Cardiac fibroblast (primary cell): ENCODE results near the gene STK32C.
"Not testable (repeated sequence)": the region's sequence is repeated elsewhere in the genome, so short reads cannot be mapped to it uniquely, and the experiment has no call there.

Source experiments
- DNase-seq, 2 donors: peaks; one replicate each; pipeline versions ENCODE4 v3.0.0 to v3.0.0-alpha.2; 2010; ENCODE audit warnings: low read depth in 2 of 2
- H3K4me3 ChIP-seq, 2 donors: replicated peaks in 1 of 2; 1 replicate in 1 of 2; 2 replicates in 1 of 2; pipeline ENCODE4 v1.5.1; 2011; ENCODE audit warnings: low read depth in 2 of 2, low read length in 2 of 2, mild to moderate bottlenecking in 2 of 2, moderate library complexity in 1 of 2
- TF ChIP-seq, protein P1 (sequence below): IDR thresholded peaks from one replicate; pipeline ENCODE4 v1.5.1; 2011; ENCODE audit warnings: low read depth, mild to moderate bottlenecking, low read length, inconsistent platforms

STK32C gene

GRCh38 chr10:132223156-132223590 lies 84.6 kb downstream of the STK32C start:
- peak; percentile 81 to 85 for DNase-seq
- no peak overlapping the region for H3K4me3 ChIP-seq
- TF ChIP-seq, protein P1, sequence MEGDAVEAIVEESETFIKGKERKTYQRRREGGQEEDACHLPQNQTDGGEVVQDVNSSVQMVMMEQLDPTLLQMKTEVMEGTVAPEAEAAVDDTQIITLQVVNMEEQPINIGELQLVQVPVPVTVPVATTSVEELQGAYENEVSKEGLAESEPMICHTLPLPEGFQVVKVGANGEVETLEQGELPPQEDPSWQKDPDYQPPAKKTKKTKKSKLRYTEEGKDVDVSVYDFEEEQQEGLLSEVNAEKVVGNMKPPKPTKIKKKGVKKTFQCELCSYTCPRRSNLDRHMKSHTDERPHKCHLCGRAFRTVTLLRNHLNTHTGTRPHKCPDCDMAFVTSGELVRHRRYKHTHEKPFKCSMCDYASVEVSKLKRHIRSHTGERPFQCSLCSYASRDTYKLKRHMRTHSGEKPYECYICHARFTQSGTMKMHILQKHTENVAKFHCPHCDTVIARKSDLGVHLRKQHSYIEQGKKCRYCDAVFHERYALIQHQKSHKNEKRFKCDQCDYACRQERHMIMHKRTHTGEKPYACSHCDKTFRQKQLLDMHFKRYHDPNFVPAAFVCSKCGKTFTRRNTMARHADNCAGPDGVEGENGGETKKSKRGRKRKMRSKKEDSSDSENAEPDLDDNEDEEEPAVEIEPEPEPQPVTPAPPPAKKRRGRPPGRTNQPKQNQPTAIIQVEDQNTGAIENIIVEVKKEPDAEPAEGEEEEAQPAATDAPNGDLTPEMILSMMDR: peak; percentile 100

GRCh38 chr10:132222726-132223125 lies 85.0 kb downstream of the STK32C start:
- TF ChIP-seq, protein P1: no peak
- no peak for DNase-seq
- H3K4me3 ChIP-seq: no peak overlapping the region

- H3K4me3 ChIP-seq, DNase-seq: not testable (repeated sequence)
Observed at GRCh38 chr10:132220996-132221395, 86.8 kb downstream of the STK32C start.

DNA sequence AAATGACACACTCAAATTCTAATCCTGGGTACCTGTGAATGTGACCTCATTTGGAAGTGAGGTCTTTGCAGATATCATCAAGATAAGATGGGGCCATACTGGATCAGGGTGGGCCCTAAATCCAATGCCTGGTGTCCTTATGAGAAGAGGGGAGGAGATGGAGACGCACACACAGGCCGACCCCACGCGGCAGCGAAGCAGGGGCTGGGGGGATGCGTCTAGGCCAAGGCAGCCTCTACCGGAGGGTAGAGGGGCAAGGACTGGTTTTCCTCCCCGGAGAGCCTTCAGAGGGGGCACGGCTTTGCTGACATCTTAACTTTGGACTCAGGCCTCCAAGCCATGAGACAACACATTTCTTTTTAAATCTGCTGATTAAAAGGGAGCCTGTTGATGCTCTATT lies 87.7 kb downstream of the STK32C start:
- no peak overlapping the region for H3K4me3 ChIP-seq
- TF ChIP-seq, protein P1: no peak
- no peak for DNase-seq

DNA sequence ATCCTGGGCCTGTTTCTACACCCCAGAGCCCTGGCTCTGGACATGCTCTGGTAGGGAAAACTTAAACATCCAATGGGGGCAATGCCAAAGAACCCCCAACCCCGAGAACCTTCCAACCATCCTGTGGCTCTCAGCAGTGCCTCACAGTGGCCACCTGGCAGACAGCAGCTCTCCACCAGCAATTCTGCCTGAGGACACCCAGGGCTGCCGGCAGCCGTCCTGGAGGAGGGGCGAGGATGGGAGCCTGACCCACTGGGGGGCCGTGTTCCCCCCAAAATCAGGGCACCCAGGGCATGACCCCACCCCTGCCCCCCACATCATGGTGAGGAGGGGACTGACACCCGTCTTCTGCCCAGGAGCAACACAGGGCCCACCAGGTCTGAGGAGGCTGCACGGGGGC lies 88.3 kb downstream of the STK32C start:
- H3K4me3 ChIP-seq: no peak overlapping the region
- TF ChIP-seq, protein P1: peak; percentile 25
- DNase-seq: no peak

DNA sequence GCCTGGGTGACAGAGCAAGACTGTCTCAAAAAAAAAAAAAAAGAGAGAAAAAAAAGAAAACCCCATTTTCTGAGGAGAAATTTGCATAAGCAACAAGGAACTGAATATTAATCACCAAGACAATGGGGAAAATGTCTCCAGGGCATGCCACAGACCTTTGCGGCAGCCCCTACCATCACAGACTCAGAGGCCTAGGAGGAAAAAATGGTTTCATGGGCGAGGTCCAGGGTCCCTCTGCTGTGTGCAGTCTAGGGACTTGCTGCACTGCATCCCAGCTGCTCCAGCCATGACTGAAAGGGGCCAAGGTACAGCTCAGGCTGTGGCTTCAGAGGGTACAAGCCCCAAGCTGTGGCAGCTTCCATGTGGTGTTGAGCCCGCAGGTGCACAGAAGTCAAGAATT lies 91.3 kb downstream of the STK32C start:
- H3K4me3 ChIP-seq, DNase-seq: not testable (repeated sequence)

GRCh38 chr10:132213917-132214316 lies 93.8 kb downstream of the STK32C start:
- DNase-seq: no peak
- TF ChIP-seq, protein P1: no peak
- H3K4me3 ChIP-seq: no peak overlapping the region

- DNase-seq: no peak
- no peak overlapping the region for H3K4me3 ChIP-seq
- TF ChIP-seq, protein P1: no peak
Observed at GRCh38 chr10:132212816-132213215, 94.9 kb downstream of the STK32C start.
